Vagina (tissue), 2 donors: Measurements from ENCODE around the gene CAMKMT. TPM values are rescaled to one million over a fixed set of nuclear protein-coding genes. Genes with fewer than 3 reads are reported as not detected.

Experiments
- DNase-seq, 2 donors: peaks; one replicate each; pipeline ENCODE4 v3.0.0-alpha.2; 2017; ENCODE audit errors: extremely low spot score in 2 of 2
- H3K27ac ChIP-seq: fragments of 200-600 bp; sonication (generic); one replicate; pipeline ENCODE4 v1.5.1; 2019
- H3K27me3 ChIP-seq: fragments of 200-600 bp; sonication (generic); one replicate; pipeline ENCODE4 v1.5.1; 2019
- H3K36me3 ChIP-seq, 2 donors: fragments of 200-600 bp; sonication (generic); one replicate each; pipeline ENCODE4 v1.5.1; 2017 to 2019
- H3K4me1 ChIP-seq: fragments of 200-600 bp; sonication (generic); one replicate; pipeline ENCODE4 v1.5.1; 2019
- H3K4me3 ChIP-seq, 2 donors: fragments of 200-600 bp; sonication (generic); 1 replicate in 1 of 2; 2 replicates in 1 of 2; pipeline ENCODE4 v1.5.1; 2016 to 2019
- H3K9me3 ChIP-seq: fragments of 200-600 bp; sonication (generic); one replicate; pipeline ENCODE4 v1.5.1; 2019
- CTCF ChIP-seq, 3 experiments: fragments of 450-650 bp in 2 of 3; fragments of 200-600 bp in 1 of 3; sonication (generic) in 1 of 3; IDR thresholded peaks; one replicate each; pipeline ENCODE4 v1.5.1; 2017 to 2019; ENCODE audit warnings: antibody characterized with exemption in 3 of 3, mild to moderate bottlenecking in 2 of 3, moderate library complexity in 2 of 3
- POLR2A ChIP-seq, 2 donors: fragments of 450-650 bp; IDR thresholded peaks; one replicate each; pipeline ENCODE4 v1.6.1; 2017; ENCODE audit warnings: antibody characterized with exemption in 2 of 2, mild to moderate bottlenecking in 2 of 2, moderate library complexity in 2 of 2
- POLR2AphosphoS5 ChIP-seq, 2 donors: sonication (generic); formaldehyde crosslinking; IDR thresholded peaks; one replicate each; pipeline ENCODE4 v1.9.0; 2017; ENCODE audit warnings: antibody characterized with exemption in 2 of 2, mild to moderate bottlenecking in 2 of 2, low read depth in 1 of 2; ENCODE audit not compliant: insufficient read depth in 1 of 2
- intact Hi-C: fragments of 100-400 bp; cut with DNase I; formaldehyde crosslinking; loops from one replicate; pipeline ENCODE4 v1.15.1; 2023
- total RNA-seq: library from RNA; depleted of rRNA; stranded (reverse); fragments of >200 nt; gene quantifications from one replicate; pipeline ENCODE4 v1.2.3, GENCODE V29; 2016

CAMKMT gene
- total RNA-seq, 1 donor from 2014 or later = 21.1 TPM

- H3K4me3 ChIP-seq = no peak overlapping the region
- intact Hi-C loops = no loop called here
- no peaks in the 10 kb centered on the region for H3K4me1 ChIP-seq
- no peak overlapping the region for H3K27ac ChIP-seq
- TF ChIP-seq POLR2AphosphoS5 (IDR thresholded peaks at IDR 0.05; ENCODE audit: insufficient read depth in 1 of 2, low read depth in 1 of 2) (no peak), POLR2A (IDR thresholded peaks at IDR 0.05) (no peak), CTCF (IDR thresholded peaks at IDR 0.05) (no peak)
- no peaks in the 10 kb centered on the region for H3K36me3 ChIP-seq
- H3K9me3 ChIP-seq = no peaks in the 10 kb centered on the region
- DNase-seq = no peak
- no peaks in the 10 kb centered on the region for H3K27me3 ChIP-seq
Observed at GRCh38 chr2:44813658-44814057, 451.9 kb downstream of the CAMKMT start.

- H3K36me3 ChIP-seq = no peaks in the 10 kb centered on the region
- H3K9me3 ChIP-seq = no peaks in the 10 kb centered on the region
- DNase-seq = no peak
- no peak for TF ChIP-seq CTCF (IDR thresholded peaks at IDR 0.05)
- no peak for TF ChIP-seq POLR2A (IDR thresholded peaks at IDR 0.05)
- TF ChIP-seq POLR2AphosphoS5 (IDR thresholded peaks at IDR 0.05; ENCODE audit: insufficient read depth in 1 of 2, low read depth in 1 of 2) = no peak
- H3K27ac ChIP-seq = no peak overlapping the region
- no peaks in the 10 kb centered on the region for H3K27me3 ChIP-seq
- intact Hi-C loops = no loop called here
- no peaks in the 10 kb centered on the region for H3K4me1 ChIP-seq
- no peak overlapping the region for H3K4me3 ChIP-seq
Observed at GRCh38 chr2:44817256-44817655, 455.5 kb downstream of the CAMKMT start.

- Histone ChIP-seq H3K9me3 (no peaks in the 10 kb centered on the region), H3K36me3 (no peaks in the 10 kb centered on the region), H3K27me3 (no peaks in the 10 kb centered on the region), H3K27ac (no peak overlapping the region), H3K4me1 (no peaks in the 10 kb centered on the region), H3K4me3 (no peak overlapping the region)
- intact Hi-C loops = no loop called here
- TF ChIP-seq POLR2AphosphoS5 (IDR thresholded peaks at IDR 0.05; ENCODE audit: insufficient read depth in 1 of 2, low read depth in 1 of 2) (no peak), POLR2A (IDR thresholded peaks at IDR 0.05) (no peak), CTCF (IDR thresholded peaks at IDR 0.05) (no peak)
- no peak for DNase-seq
Observed at GRCh38 chr2:44817673-44818335, 456.1 kb downstream of the CAMKMT start.

GRCh38 chr2:44819061-44819460, 457.3 kb downstream of the CAMKMT start:
- no peaks in the 10 kb centered on the region for H3K36me3 ChIP-seq
- no peaks in the 10 kb centered on the region for H3K4me1 ChIP-seq
- H3K9me3 ChIP-seq = no peaks in the 10 kb centered on the region
- no peak overlapping the region for H3K27ac ChIP-seq
- TF ChIP-seq POLR2AphosphoS5 (IDR thresholded peaks at IDR 0.05; ENCODE audit: insufficient read depth in 1 of 2, low read depth in 1 of 2) (no peak), POLR2A (IDR thresholded peaks at IDR 0.05) (no peak), CTCF (IDR thresholded peaks at IDR 0.05) (no peak)
- H3K27me3 ChIP-seq = no peaks in the 10 kb centered on the region
- no peak for DNase-seq
- intact Hi-C loops = no loop called here
- H3K4me3 ChIP-seq = no peak overlapping the region

GRCh38 chr2:44821500-44821899, 459.8 kb downstream of the CAMKMT start:
- no peaks in the 10 kb centered on the region for H3K4me1 ChIP-seq
- H3K27me3 ChIP-seq = no peaks in the 10 kb centered on the region
- no peak overlapping the region for H3K27ac ChIP-seq
- H3K36me3 ChIP-seq = no peaks in the 10 kb centered on the region
- TF ChIP-seq CTCF (IDR thresholded peaks at IDR 0.05) (no peak), POLR2A (IDR thresholded peaks at IDR 0.05) (no peak), POLR2AphosphoS5 (IDR thresholded peaks at IDR 0.05; ENCODE audit: insufficient read depth in 1 of 2, low read depth in 1 of 2) (no peak)
- no peaks in the 10 kb centered on the region for H3K9me3 ChIP-seq
- intact Hi-C loops = no loop called here
- no peak for DNase-seq
- H3K4me3 ChIP-seq = no peak overlapping the region
